Esophagus squamous epithelium (tissue), 4 donors: ENCODE results near the gene SMIM35.

Source experiments
- POLR2A ChIP-seq, 4 donors: fragments of 450-650 bp; IDR thresholded peaks; one replicate each; pipeline ENCODE4 v1.6.1; 2017; ENCODE audit warnings: antibody characterized with exemption in 4 of 4, mild to moderate bottlenecking in 4 of 4, moderate library complexity in 3 of 4
- TF ChIP-seq, protein P1 (sequence below), 6 experiments: fragments of 450-650 bp in 4 of 6; fragments of 200-600 bp in 2 of 6; sonication (generic) in 2 of 6; IDR thresholded peaks; one replicate each; pipeline ENCODE4 v1.5.1; 2016 to 2019; ENCODE audit warnings: antibody characterized with exemption in 6 of 6, mild to moderate bottlenecking in 4 of 6, moderate library complexity in 4 of 6

- TF ChIP-seq, protein P1, sequence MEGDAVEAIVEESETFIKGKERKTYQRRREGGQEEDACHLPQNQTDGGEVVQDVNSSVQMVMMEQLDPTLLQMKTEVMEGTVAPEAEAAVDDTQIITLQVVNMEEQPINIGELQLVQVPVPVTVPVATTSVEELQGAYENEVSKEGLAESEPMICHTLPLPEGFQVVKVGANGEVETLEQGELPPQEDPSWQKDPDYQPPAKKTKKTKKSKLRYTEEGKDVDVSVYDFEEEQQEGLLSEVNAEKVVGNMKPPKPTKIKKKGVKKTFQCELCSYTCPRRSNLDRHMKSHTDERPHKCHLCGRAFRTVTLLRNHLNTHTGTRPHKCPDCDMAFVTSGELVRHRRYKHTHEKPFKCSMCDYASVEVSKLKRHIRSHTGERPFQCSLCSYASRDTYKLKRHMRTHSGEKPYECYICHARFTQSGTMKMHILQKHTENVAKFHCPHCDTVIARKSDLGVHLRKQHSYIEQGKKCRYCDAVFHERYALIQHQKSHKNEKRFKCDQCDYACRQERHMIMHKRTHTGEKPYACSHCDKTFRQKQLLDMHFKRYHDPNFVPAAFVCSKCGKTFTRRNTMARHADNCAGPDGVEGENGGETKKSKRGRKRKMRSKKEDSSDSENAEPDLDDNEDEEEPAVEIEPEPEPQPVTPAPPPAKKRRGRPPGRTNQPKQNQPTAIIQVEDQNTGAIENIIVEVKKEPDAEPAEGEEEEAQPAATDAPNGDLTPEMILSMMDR (IDR thresholded peaks at IDR 0.05): no peak
- TF ChIP-seq POLR2A (IDR thresholded peaks at IDR 0.05): no peak
These were observed 37.0 kb downstream of the SMIM35 start for GRCh38 chr11:118049771-118050170.
